GM18870 (cell line): ENCODE measurements around the gene EGLN3.
"Not testable (repeated sequence)": the region's sequence is repeated elsewhere in the genome, so short reads cannot be mapped to it uniquely, and the experiment has no call there.

Experiments
- ATAC-seq: cut with Tn5 transposase; IDR thresholded peaks from one replicate; pipeline ENCODE4 v1.9.1; 2021; ENCODE audit warnings: moderate library complexity; ENCODE audit not compliant: unreplicated experiment

EGLN3 gene

DNA sequence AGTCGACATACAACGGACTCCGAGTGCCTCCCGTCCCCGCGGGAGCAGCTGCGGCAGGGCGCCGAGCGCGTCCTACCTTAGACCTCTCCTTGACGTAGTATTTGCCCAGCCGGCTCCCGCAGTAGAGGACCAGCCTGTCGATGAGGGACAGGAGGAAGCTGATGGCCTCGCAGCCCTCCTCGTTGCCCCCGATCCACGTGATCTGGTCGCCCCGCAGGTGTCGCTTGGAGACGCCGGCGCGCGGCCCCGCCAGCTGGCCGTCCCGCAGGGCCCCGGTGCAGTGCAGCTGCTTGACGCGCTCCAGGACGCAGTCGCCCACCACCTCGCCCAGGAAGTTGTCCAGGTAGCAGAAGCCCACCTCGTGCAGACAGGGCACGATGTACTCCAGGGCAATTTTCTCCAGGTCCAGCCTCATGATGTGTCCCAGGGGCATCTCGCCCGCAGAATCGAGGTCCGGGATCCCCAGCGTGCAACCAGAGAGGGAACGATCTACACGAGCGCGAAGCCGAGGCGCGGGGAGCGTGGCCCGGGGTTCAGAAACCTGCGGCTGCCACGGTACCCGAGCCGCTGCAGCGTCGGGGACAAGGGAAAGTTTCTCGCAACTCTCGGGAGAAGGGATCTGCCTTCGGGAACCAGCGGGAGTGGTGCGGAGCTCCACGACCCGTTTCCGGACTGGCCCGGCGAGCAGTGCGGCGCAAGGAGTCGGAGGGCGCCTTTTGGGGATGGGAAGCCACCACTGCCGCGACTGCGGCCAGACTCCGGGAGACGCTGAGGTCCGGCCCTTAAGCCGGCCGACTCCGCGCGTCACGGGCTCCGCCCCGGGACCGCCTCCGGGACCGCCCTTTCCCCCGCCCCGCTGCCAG is at the start of gene EGLN3:
Gene EGLN3, minus strand, starts transcription at position 755 of the 863 bp plus-strand sequence. Its CDS starts 322 bp downstream, at position 433.
- ATAC-seq: peak; percentile 39

GRCh38 chr14:34000396-34000795 is 49.5 kb upstream of the EGLN3 start:
- ATAC-seq: no peak

DNA sequence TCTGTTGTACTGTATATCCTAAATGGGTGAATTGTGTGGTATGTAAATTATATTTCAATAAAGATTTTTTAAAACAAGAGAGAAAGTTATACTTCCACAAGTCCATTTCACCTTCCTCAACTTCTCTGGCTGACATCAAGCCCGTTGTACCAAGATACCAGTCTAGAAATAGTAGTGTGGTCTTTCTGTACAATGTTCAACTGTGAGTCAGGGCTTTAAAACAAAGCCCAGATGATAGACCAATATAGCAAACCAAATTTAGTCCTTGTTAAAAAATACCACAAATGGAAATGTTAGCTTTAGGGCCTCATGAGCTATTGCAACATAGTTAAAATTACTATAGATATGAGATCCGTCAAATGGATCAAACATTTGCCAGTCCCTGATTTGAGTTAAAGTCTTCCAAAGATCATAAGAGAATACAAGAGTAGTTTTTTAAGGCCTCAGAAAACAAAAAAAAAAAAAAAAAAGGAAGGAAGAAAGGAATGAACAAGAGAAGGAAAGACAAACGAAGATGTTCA is 49.0 kb upstream of the EGLN3 start:
- ATAC-seq: no peak

DNA sequence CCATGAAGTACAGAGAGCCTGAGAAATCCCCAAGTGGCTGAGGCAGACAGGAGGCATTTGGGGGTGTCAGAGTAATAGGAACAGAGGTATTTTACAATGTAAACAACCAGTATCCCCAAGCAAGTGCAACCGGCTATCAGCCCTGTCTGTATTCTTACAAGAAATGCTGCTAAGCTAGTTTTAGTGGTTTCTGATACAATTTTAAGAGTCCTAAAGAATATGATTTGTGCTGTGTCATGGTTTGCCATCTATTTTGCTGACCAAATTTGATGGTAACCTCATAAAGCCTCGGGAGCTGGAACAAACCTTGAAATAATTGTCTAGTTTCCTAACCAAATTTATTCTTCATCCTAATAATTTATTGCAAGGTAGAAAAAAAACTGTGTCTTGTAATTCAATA is 46.7 kb upstream of the EGLN3 start:
- no peak for ATAC-seq

DNA sequence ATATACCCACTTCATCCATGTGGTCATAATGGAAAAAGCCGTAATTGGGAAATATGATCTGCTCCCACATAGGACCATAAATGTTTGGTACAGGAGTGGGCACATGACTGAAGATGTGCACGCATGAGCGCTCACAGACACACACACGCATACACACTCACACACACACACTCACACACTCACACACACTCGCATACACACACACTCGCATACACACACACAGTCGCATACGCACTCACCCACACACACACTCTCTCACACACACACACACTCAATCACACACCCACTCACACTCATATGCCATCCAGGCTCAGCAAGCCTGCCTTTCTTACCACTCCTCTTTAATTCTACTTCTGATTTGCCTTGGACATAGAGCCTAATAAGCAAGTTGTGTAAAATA is 45.6 kb upstream of the EGLN3 start:
- no peak for ATAC-seq

DNA sequence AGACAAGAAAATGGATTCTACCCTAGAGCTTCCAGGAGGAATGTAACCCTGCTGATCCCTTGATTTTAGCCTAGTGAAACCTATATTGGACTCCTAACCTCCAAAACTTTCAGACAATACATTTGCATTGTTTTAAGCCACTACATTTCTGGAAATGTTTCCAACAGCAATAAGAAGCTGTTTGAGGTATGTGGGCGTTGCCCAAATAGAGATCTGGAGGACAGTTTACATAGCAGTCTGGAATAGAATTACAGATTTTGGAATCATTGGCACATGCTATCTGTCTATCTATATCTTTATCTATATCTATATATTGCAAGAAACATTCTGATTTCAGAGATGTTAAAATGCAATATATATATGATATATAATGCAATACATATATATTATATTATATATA is 42.4 kb upstream of the EGLN3 start:
- ATAC-seq: no peak

- no peak for ATAC-seq
Observed at GRCh38 chr14:33992274-33993007, 41.6 kb upstream of the EGLN3 start.

DNA sequence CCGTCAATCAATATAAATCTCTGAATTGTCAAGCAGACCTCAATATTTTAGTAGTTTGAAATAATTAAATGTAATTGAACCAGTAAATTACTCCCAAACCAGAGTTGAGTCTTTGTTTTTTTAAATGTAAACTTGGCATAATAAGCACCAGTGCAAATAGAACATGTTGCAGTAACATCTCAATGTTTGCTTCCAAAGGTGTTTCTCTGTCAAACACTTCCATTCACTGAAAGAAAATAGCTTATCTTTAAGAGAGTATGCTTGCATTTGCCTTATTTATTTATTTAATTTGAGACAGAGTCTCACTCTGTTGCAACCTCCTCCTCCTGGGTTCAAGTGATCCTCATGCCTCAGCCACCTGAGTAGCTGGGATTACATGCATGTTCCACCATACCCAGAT is 39.9 kb upstream of the EGLN3 start:
- ATAC-seq: no peak

DNA sequence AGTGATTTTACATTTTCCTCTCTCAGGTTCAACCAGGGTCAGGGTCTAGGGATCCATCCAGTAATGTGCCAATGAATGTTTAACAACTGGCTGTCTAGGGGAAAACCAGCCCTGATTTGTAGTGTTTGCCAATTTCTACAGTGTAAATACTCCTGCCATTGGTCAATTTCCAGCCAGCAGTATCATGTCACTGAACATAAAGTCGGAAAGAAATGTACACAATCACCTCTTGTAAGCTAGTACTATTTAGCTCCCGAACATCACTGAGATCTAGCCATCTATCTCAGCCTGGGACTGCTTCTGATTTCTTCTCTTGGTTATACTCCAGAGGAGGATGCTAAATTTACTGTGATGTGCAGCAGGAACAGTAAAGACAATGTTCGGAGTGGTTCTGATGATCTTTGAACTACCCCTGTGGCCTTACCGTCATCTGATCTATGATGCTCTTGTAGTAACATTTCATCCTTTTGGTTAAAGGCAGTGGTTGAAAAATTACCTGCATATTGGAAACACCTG is 36.7 kb upstream of the EGLN3 start:
- no peak for ATAC-seq

GRCh38 chr14:33986804-33987203 is 35.9 kb upstream of the EGLN3 start:
- ATAC-seq: no peak

- no peak for ATAC-seq
Observed at GRCh38 chr14:33985242-33985641, 34.4 kb upstream of the EGLN3 start.

GRCh38 chr14:33979613-33980276 is 28.9 kb upstream of the EGLN3 start:
- peak; percentile 59 for ATAC-seq

DNA sequence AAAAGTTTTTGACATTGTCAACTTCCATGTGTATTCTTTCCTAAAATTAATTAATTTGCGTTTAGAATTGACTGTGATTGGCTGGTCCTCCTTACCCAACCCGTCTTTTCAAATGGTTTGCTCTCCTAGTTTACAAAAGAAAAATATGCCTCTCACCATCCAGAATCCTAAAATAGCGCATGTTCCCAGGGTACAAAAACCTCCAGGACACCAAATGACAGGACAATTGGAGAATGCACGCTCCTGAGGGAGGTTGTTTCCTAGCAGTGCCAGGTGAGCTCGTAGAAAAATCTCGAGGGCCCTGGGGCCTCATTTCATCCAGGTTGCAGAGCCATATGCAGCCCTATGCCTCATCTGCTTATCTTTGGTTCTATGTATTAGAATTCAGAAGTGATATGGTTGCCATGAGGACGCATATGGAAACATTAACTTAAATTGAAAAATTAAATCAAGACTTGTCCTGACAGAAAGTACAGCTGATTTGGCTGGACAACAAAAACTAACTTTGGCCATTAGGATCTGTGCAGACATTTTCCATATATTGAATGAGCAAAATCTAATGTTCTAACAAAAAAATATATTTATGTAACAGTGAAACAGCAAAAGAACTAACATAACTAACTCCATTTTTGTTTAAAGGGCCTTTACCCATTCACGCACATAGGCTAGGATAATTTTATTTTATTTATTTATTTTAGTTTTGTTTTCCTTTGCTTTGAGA is 28.2 kb upstream of the EGLN3 start:
- ATAC-seq: no peak

DNA sequence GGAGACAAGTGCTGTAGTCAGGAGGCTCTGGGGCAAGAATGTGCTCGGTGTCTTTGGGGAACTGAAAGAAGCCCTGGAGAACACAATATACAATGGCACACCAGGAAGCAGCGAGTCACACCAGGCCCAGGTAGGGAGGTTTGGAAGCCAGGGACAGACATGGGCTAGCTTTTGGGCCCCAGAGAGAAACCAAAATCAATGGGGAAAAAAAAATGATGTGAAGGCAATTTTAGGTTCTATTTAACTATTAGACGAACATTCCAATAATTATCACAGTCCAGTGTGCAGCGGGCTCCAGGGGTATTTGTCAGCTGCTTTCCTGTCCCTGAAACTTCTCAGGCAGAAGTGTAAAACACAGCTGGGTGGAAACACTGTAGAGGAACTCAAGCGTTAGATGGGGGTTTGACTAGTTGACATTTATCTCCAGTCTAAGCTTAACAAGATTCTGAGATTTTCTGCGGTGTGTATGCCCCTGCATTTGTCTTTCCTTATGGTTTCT is 21.8 kb upstream of the EGLN3 start:
- ATAC-seq: peak; percentile 88

DNA sequence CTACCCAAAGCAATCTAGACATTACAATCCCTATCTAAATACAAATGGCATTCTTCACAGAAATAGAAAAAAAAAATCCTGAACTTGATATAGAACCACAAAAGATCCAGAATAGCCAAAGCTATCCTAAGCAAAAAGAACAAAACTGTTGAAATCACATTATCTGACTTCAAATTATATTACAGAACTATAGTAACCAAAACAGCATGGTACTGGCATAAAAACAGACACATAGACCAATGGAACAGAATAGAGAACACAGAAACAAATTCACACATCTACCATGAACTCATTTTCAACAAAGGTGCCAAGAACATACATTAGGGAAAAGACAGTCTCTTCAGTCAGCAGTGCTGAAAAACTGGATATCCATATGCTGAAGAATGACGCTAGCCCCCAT is 19.0 kb upstream of the EGLN3 start:
- ATAC-seq: not testable (repeated sequence)

DNA sequence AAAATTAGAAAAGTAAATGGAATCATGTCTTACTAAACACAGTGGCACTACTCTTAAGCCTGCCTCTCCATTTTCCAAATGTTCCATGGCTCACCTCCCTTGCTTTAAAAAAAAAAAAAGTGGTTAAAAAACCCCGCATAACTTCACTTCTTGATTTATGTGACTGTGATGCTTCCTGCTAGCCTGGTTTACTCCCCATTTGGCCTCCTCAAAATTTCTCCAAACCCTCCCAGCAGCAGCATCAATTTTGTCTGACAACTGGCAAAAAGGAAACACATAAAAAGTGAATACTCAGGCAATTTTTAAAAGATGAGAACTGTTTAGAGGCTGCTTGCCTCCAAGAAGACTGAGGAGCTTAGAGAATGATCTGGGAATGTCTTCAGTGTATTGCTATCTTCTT is 17.8 kb upstream of the EGLN3 start:
- no peak for ATAC-seq

DNA sequence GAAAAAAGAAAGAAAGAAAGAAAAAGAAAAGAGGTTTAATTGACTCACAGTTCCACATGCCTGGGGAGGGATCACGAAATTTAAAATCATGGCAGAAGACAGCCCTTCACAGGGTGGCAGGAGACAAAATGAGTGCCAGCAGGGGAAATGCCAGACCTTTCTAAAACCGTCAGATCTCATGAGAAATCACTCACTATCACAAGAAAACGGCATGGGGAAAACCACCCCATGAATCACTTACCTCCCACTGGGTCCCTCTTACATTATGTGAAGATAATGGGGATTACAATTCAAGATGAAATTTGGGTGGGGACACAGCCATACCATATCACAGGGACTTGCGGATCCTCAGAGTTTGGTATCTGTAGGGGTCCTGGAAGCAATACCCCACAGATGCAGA is 16.3 kb upstream of the EGLN3 start:
- ATAC-seq: no peak

- ATAC-seq: no peak
Observed at GRCh38 chr14:33966276-33966675, 15.4 kb upstream of the EGLN3 start.

DNA sequence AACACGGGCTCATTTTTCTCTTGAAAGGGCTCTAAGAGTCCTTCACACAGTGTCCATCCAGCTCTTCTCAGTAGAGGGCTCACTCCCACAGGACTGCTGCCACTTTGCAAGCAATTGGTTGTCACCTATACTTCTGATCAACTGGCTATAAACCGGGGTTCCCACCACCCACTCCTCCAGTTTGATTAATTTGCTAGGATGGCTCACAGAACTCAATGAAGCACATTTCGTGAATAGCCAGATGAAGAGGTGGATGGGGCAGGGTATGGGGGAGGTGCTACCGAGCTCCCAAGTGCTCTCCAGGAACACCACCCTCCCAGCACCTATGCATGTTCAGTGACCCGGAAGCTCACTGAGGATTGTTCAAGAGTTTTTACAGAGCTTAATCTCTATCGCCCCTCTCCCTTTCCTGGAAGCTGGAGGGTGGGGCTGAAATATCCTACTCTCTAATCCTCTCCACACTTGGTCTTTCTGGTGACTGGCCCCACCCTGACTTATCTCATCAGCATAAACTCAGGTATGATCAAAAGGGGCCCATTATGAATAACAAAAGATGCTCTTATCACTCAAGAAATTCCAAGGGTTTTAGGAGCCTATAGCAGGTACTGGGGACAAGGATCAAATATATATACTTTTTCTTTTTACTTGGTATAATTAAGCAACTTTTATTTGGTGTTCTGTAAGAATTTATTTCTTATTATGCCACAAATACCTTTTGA is 13.9 kb upstream of the EGLN3 start:
- no peak for ATAC-seq

GRCh38 chr14:33963892-33964291 is 13.0 kb upstream of the EGLN3 start:
- no peak for ATAC-seq
